ENCODE measurements around the gene MCAM.

Gene MCAM

GRCh38 chr11:119316729-119317591 lies at the start of gene MCAM:
TSS of gene MCAM (minus strand) at chr11:119317130. CDS start at chr11:119317101, 29 bp downstream.
- no peak for TF ChIP-seq CTCF (IDR thresholded peaks at IDR 0.05; ENCODE audit: insufficient read depth, low read depth, low read length, missing control alignments)
- peak; percentile 52 for DNase-seq (ENCODE audit: low read depth)
- H3K4me3 ChIP-seq (ENCODE audit: low read depth, low read length), result peak within 1 kb of the TSS; percentile 42

- no peak for TF ChIP-seq CTCF (IDR thresholded peaks at IDR 0.05; ENCODE audit: insufficient read depth, low read depth, low read length, missing control alignments)
- no peak overlapping the region for H3K4me3 ChIP-seq (ENCODE audit: low read depth, low read length)
- no peak for DNase-seq (ENCODE audit: low read depth)
Measured at GRCh38 chr11:119365071-119365591, 48.2 kb upstream of the MCAM start.

GRCh38 chr11:119363851-119364590 lies 47.1 kb upstream of the MCAM start:
- no peak overlapping the region for H3K4me3 ChIP-seq (ENCODE audit: low read depth, low read length)
- no peak for TF ChIP-seq CTCF (IDR thresholded peaks at IDR 0.05; ENCODE audit: insufficient read depth, low read depth, low read length, missing control alignments)
- peak; percentile 32 for DNase-seq (ENCODE audit: low read depth)

- no peak for TF ChIP-seq CTCF (IDR thresholded peaks at IDR 0.05; ENCODE audit: insufficient read depth, low read depth, low read length, missing control alignments)
- no peak for DNase-seq (ENCODE audit: low read depth)
- no peak overlapping the region for H3K4me3 ChIP-seq (ENCODE audit: low read depth, low read length)
Measured at GRCh38 chr11:119363081-119363850, 46.3 kb upstream of the MCAM start.

- H3K4me3 ChIP-seq (ENCODE audit: low read depth, low read length), result no peak overlapping the region
- no peak for DNase-seq (ENCODE audit: low read depth)
- TF ChIP-seq CTCF (IDR thresholded peaks at IDR 0.05; ENCODE audit: insufficient read depth, low read depth, low read length, missing control alignments), result no peak
Measured at GRCh38 chr11:119362741-119363080, 45.8 kb upstream of the MCAM start.

- DNase-seq (ENCODE audit: low read depth), result no peak
- no peak overlapping the region for H3K4me3 ChIP-seq (ENCODE audit: low read depth, low read length)
- TF ChIP-seq CTCF (IDR thresholded peaks at IDR 0.05; ENCODE audit: insufficient read depth, low read depth, low read length, missing control alignments), result no peak
Measured at GRCh38 chr11:119361941-119362725, 45.2 kb upstream of the MCAM start.

Data from GM12865 (cell line).